HepG2 (cell line): ENCODE results near the gene IGFL2. TPM values are rescaled to one million over a fixed set of nuclear protein-coding genes. Genes with fewer than 3 reads are reported as not detected.

ENCODE experiments used
- ATAC-seq: fragments of 200-7000 bp; cut with Tn5 transposase; 3 replicates; pipeline ENCODE4 v1.9.1; 2020; ENCODE audit warnings: mild to moderate bottlenecking, moderate library complexity
- BruUV-seq: library from RNA; stranded (reverse); fragments of 400-500 nt; replicated peaks from 2 replicates; lab custom pipeline; 2021; lab: Mats Ljungman, UMichigan
- CTCF ChIA-PET: fragments of 300-600 bp; formaldehyde crosslinking; extraction: SDS; loops from one replicate; lab custom pipeline; 2021; ENCODE audit warnings: low total read pairs, inconsistent platforms, low intra/inter-chr PET ratio; lab: Yijun Ruan, JAX
- POLR2A ChIA-PET: fragments of 350-600 bp; sonication (Branson Sonifier 250); formaldehyde crosslinking; loops from one replicate; lab custom pipeline; 2020; ENCODE audit warnings: antibody characterized with exemption, inconsistent platforms; lab: Yijun Ruan, JAX
- DNase-seq: peaks from one replicate; pipeline ENCODE4 v3.0.0-alpha.2; 2015; ENCODE audit warnings: low spot score
- FAIRE-seq: peaks from 3 replicates; lab custom pipeline; 2011; peaks lifted over from hg19 to GRCh38; lab: Jason Lieb, UNC
- H2AFZ ChIP-seq: one replicate; pipeline ENCODE4 v1.6.1; 2011; ENCODE audit warnings: low read length, inconsistent platforms
- H3K27ac ChIP-seq: fragments of 300-600 bp; 3 replicates; pipeline ENCODE4 v1.8.0; 2011; ENCODE audit warnings: mixed run types, mild to moderate bottlenecking, mixed read lengths, low read length, inconsistent platforms; ENCODE audit not compliant: insufficient read depth; ENCODE audit errors: extremely low read length
- H3K27me3 ChIP-seq, 2 experiments: fragments of 200-600 bp in 1 of 2; 2 replicates in 1 of 2; 3 replicates in 1 of 2; pipeline versions ENCODE4 v1.6.0 to v1.8.0; 2011; ENCODE audit warnings: low read length in 2 of 2, mild to moderate bottlenecking in 2 of 2, moderate library complexity in 2 of 2, inconsistent platforms in 1 of 2; ENCODE audit not compliant: insufficient read depth in 2 of 2, control insufficient read depth in 1 of 2
- H3K36me3 ChIP-seq, 2 experiments: fragments of 200-600 bp in 1 of 2; replicated peaks in 1 of 2; 2 replicates in 1 of 2; 3 replicates in 1 of 2; pipeline versions ENCODE4 v1.5.1 to v1.8.0; 2011; ENCODE audit warnings: low read length in 2 of 2, inconsistent platforms in 1 of 2; ENCODE audit not compliant: insufficient read depth in 2 of 2, control insufficient read depth in 1 of 2
- H3K4me1 ChIP-seq: 2 replicates; pipeline ENCODE4 v1.5.1; 2012; ENCODE audit warnings: low read length, inconsistent platforms; ENCODE audit not compliant: insufficient read depth
- H3K4me2 ChIP-seq: 2 replicates; pipeline ENCODE4 v1.6.0; 2011; ENCODE audit warnings: low read depth, low read length, inconsistent platforms
- H3K4me3 ChIP-seq, 3 experiments: fragments of 200-600 bp in 1 of 3; sonication (generic), shearing (Covaris generic) in 1 of 3; replicated peaks in 1 of 3; 2 replicates each; pipeline ENCODE4 v1.5.1; 2011 to 2016; ENCODE audit warnings: low read length in 3 of 3, inconsistent platforms in 2 of 3, low read depth in 2 of 3, mild to moderate bottlenecking in 2 of 3, control low read depth in 1 of 3, mixed read lengths in 1 of 3; ENCODE audit not compliant: insufficient read depth in 1 of 3
- H3K79me2 ChIP-seq: one replicate; pipeline ENCODE4 v1.6.1; 2011; ENCODE audit warnings: low read length, inconsistent platforms; ENCODE audit not compliant: insufficient read depth
- H3K9ac ChIP-seq: 2 replicates; pipeline ENCODE4 v1.6.0; 2011; ENCODE audit warnings: mild to moderate bottlenecking, low read depth, low read length, inconsistent platforms; ENCODE audit not compliant: insufficient read depth
- H3K9me3 ChIP-seq: 2 replicates; pipeline ENCODE4 v1.5.1; 2012; ENCODE audit warnings: mild to moderate bottlenecking, low read length
- H4K20me1 ChIP-seq: 2 replicates; pipeline ENCODE4 v1.6.0; 2011; ENCODE audit warnings: inconsistent platforms, mild to moderate bottlenecking, low read length, moderate library complexity; ENCODE audit not compliant: insufficient read depth
- FUBP1 ChIP-seq: sonication (generic); formaldehyde crosslinking; IDR thresholded peaks from 2 replicates; pipeline ENCODE4 v1.5.1; 2020; ENCODE audit warnings: missing genetic modification reagents, mild to moderate bottlenecking, borderline replicate concordance
- MXD4 ChIP-seq: IDR thresholded peaks from 2 replicates; pipeline ENCODE4 v1.6.1; 2016; ENCODE audit warnings: mild to moderate bottlenecking, missing biosample characterization, missing genetic modification reagents
- RORA ChIP-seq: sonication (generic); formaldehyde crosslinking; IDR thresholded peaks from 2 replicates; pipeline ENCODE4 v1.5.0; 2020; ENCODE audit warnings: mild to moderate bottlenecking, missing genetic modification reagents, moderate library complexity
- TBP ChIP-seq: sonication (generic); formaldehyde crosslinking; IDR thresholded peaks from 2 replicates; pipeline ENCODE4 v1.5.0; 2020; ENCODE audit warnings: missing genetic modification reagents
- ZHX2 ChIP-seq, 2 experiments: sonication (generic) in 1 of 2; formaldehyde crosslinking in 1 of 2; IDR thresholded peaks; 2 replicates each; pipeline versions ENCODE4 v1.6.1 to v1.9.0; 2014 to 2022; ENCODE audit warnings: antibody characterized with exemption in 1 of 2, borderline replicate concordance in 1 of 2, inconsistent platforms in 1 of 2, low read depth in 1 of 2, missing genetic modification reagents in 1 of 2
- ZNF143 ChIP-seq: sonication (generic); formaldehyde crosslinking; IDR thresholded peaks from 2 replicates; pipeline ENCODE4 v1.4.0; 2020; ENCODE audit warnings: missing genetic modification reagents
- ZNF17 ChIP-seq: sonication (generic); formaldehyde crosslinking; IDR thresholded peaks from 2 replicates; pipeline ENCODE4 v1.5.0; 2020; ENCODE audit warnings: mild to moderate bottlenecking, missing genetic modification reagents
- ZNF18 ChIP-seq: sonication (generic); formaldehyde crosslinking; IDR thresholded peaks from 2 replicates; pipeline ENCODE4 v1.8.0; 2022; ENCODE audit warnings: mild to moderate bottlenecking, missing genetic modification reagents; ENCODE audit not compliant: insufficient replicate concordance
- WGBS: methylation state at CpG from one replicate; pipeline ENCODE4 v1.1.6; 2017; ENCODE audit warnings: low lambda C conversion rate; 5-methylcytosine and 5-hydroxymethylcytosine counted together
- in situ Hi-C: cut with HindIII; loops from 2 replicates; pipeline ENCODE4 v1.10.0; 2017; ENCODE audit warnings: low pct_unique_long_range_greater_than_20kb; ENCODE audit not compliant: extremely low pct_ligation_motif_present
- intact Hi-C: fragments of 100-400 bp; cut with micrococcal nuclease; formaldehyde crosslinking; loops from one replicate; pipeline ENCODE4 v1.10.0; 2022; ENCODE audit not compliant: unreplicated experiment
- polyA plus RNA-seq, 8 experiments: library from polyadenylated mRNA; depleted of rRNA in 3 of 8; stranded (reverse) in 7 of 8; unstranded in 1 of 8; fragments of >200 nt; fragmentation: Illumina TruSeq in 4 of 8; extraction: Trizol in 4 of 8; gene quantifications; 2 replicates each; pipeline versions ENCODE4 v1.2.1 to v1.2.3, GENCODE V29; 2011 to 2016; ENCODE audit warnings: low read depth in 4 of 8, missing spikeins in 1 of 8, mixed read lengths in 1 of 8; ENCODE audit not compliant: insufficient read depth in 1 of 8
- total RNA-seq, 5 experiments: library from RNA; depleted of rRNA; stranded (reverse); fragments of >200 nt; fragmentation: Illumina TruSeq; extraction: Trizol; gene quantifications; 2 replicates each; pipeline ENCODE4 v1.2.3, GENCODE V29; 2016; ENCODE audit warnings: low read depth in 1 of 5

IGFL2 gene
- total and polyA plus RNA-seq, 2 of the 13 experiments (the other 11 are each of a cell fraction or from before 2014, with no cell fraction given) = not detected

- Histone ChIP-seq H3K4me1 (no peaks in the 10 kb centered on the region), H3K9me3 (no peaks in the 10 kb centered on the region), H3K79me2 (no peaks in the 10 kb centered on the region), H3K27me3 (0 out of 5 replicates have a peak, but pooled peaks cover 0 to 2% of the 10 kb centered on the region in 2 experiments), H3K36me3 (no peaks in the 10 kb centered on the region), H4K20me1 (no peaks in the 10 kb centered on the region), H3K9ac (no peak overlapping the region), H3K4me2 (no peak overlapping the region), H2AFZ (no peak overlapping the region), H3K27ac (no peak overlapping the region), H3K4me3 (no peak overlapping the region)
- no peak for DNase-seq
- 2% methylated on average over 3 of the region's 6 CpGs for WGBS
- intact Hi-C loops = no loop called here
- ATAC-seq = no peak
- in situ Hi-C loops = no loop called here
- BruUV-seq = no TSS peak
- ChIA-PET CTCF (no interaction called here), POLR2A (no interaction called here)
- FAIRE-seq = no peak
- TF ChIP-seq MXD4 (no peak), TBP (CRISPR knock-in tag) (no peak), ZHX2 (IDR thresholded peaks at IDR 0.05; ENCODE audit: low read depth) (no peak), ZHX2 (CRISPR knock-in tag; IDR thresholded peaks at IDR 0.05; ENCODE audit: borderline replicate concordance) (no peak), FUBP1 (CRISPR knock-in tag) (no peak), ZNF18 (CRISPR knock-in tag) (no peak), ZNF143 (CRISPR knock-in tag) (no peak), RORA (no peak), ZNF17 (CRISPR knock-in tag) (no peak)
Observed at GRCh38 chr19:46107371-46107770, 40.7 kb upstream of the IGFL2 start.
